ENCODE measurements around the gene TERF2IP.

The TERF2IP gene

DNA sequence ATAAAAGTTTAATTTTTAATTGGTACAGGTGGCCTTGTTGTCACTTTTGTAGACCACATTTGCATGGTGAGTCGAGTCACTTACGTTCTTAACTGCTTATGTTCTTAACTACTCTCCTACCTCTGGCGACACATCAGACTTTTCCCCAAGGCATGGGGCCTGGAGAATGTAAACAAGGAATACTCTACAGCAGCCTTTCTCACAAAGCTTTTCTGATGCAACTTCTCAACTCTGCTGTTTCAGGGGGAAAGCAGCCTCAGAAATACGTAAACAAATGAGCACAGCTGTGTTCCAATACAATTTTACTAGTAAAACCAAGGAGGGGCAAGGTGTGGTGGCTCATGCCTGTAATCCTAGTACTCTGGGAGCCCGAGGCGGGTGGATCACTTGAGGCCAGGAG is 7.0 kb upstream of the TERF2IP start:
- DNase-seq = no peak

DNA sequence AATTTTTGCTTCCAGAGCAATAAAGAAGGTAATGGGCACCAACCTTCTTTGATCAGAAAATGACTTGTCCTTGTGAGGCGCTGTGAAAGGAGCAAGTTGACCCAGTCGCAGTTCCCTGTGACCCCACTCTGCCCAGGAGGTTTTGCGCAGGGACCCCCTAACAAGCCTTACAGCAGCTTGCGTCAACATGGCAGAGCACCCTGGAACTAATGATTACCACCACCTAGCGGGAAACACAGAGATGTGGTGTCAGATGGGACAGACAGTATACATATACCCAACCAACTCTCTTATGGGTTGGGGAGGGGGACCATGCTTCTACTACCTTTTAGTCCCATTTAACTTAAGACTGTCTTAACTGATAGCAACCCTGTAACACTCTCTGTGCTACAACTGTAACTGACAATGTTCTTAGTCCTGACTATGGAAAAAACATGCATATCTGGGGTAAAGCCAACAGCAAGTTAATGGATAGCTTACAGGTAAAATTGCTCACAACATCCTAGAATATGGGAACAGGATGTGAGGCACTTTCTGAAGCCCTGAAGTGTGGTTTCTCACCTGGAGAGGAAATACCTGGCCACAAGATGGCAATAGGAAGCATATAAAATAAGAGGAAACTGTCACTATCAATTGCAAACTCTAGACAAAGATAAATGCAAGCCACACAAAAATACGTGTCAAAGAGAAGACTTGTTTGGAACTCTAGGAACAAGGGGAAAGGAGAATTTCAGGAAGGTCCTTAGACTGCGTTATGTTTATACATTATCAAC is 3.1 kb upstream of the TERF2IP start:
- DNase-seq = no peak

DNA sequence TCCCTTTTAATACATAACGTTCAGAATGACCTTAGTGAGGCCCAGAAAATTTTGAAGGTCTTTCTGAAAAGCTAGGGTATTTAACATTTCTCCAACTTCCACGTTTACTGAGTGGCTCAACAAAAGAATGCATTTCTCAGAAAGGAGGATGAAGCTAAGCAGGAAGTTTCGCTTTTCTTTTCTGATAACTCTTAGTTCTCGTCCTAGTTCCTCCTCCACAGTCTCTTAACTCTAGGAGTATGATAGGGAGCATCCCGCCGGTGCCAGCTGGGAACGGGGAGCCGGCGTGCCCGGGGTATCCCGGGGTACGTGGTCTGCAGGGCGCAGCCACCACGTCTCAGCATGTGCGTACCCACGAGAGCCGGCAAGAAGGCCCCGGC is 471 bp upstream of the TERF2IP start:
- no peak for DNase-seq

DNA sequence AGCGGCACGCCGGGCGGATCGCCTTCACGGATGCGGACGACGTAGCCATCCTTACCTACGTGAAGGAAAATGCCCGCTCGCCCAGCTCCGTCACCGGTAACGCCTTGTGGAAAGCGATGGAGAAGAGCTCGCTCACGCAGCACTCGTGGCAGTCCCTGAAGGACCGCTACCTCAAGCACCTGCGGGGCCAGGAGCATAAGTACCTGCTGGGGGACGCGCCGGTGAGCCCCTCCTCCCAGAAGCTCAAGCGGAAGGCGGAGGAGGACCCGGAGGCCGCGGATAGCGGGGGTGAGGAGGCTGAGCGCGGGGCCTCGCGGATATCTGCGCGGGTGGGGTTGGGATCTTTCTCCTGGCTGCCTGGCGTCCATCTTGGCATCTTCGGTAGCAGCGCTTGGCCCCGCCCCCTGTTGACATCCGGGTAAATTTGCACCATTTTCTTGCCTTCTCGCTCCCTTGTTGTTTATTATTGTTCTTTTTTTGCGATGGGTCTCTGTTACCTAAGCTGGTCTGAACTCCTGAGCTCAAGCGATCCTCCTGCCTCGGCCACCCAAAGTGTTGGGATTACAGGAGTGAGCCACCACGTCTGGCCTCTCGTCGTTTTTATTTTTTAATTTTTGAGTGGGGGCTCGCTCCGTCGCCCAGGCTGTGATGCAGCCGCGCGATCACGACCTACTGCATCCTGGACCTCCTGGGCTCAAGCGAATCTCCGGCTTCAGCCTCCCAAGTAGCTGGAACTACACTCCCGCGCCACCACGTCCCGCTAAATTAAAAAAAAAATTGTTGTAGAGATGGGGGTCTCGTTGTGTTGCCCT is 898 bp downstream of the TERF2IP start:
- peak; percentile 5 for DNase-seq

DNA sequence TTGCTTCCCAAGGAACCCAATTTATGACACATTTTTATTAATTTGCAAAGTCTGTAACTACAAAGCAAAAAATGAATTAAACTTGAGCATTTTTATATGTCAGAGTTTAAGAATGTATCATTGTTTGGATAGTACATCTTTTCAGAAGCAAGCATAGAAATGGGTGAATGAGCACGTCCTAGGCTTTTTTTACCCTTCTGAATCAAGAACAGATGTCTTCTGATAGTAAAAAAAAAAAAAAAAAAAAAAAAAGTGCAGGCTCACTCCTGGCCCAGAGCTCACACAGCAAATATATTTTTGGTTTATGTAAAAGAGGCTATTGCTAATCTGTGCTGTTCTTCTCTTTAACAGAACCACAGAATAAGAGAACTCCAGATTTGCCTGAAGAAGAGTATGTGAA is 6.3 kb downstream of the TERF2IP start:
- no peak for DNase-seq

DNA sequence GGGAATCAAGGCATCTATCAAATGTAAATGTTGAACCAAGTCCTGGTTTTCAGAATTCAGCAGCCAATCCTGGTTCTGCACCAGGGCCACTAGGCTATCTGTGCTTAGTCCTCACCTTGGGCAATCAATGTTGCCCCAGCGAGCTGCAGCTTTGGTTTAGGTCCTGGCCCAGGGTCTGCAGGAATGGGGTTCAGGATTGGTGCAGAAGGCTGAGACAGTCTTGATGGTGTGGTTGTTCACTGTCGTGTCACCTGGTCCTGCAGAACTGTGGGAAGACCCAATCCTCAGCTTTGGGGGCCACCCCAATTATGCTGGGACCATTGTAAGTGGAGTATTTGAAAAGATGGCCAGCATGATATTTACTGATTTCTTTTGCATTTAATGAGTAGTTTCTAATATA is 10.6 kb downstream of the TERF2IP start:
- DNase-seq = no peak

DNA sequence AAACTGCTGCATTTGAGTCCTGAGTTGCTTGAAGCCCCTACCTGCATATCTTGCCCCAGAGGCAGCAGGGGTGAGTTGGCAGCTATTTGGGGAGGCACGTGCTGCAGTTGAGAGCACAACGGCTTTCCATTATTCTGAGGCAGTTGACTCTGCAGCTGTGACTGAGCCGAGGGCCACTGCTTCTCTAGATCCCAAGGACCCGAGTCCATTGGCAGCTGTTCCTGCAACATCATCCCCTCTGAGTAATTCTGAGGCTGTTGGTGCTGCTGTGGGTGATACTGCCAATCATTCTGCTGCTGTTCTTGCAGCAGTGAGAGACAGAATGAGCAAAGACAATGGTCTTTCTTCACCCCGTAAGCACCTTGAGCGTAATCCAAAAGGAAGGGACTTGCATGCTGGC is 12.7 kb downstream of the TERF2IP start:
- no peak for DNase-seq

DNA sequence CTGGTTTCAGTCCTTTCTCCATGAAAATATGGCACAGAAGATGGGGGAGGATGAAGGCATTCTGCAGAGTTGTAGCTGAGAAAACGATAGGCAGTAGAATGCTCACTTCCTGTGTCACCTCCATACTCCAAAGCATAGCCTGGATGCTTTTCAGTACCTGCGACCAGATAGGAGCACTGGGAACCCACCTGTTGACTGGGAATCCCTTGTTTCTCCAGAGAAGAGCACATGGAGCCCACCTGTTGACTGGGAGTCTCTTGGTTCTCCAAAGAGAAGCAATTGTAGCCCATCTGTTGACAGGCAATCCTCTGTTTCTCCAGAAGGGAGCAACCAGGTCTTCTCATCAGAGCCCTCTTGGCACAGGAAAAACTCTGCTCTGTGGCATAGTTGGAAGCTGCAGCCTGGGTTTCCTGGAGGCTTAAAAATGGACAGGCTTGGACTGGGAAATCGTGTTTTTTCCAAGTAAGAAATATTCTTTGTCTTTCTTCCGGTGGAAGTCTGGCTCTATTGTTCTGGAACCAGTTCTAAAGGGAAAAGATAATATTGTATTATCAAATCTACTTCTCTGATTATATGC is 13.2 kb downstream of the TERF2IP start:
- no peak for DNase-seq

DNA sequence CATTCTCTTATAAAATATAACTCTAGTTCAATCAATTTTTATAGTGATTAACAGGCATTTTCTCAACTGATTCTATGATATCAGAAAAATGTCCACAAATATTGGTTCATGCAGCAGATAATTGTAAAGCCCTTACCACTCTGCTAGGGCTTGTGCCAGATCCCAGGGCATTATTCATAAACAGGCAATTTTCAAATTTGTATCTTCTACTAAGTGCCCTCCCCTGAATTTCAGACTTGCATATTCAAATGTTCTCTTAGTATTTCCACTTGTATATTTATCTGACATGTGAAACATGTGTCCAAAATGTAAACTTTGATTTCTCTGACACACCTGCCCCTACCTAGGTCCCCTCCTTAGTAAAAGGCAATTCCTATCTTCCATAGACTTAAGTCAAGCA is 19.9 kb downstream of the TERF2IP start:
- DNase-seq = no peak

DNA sequence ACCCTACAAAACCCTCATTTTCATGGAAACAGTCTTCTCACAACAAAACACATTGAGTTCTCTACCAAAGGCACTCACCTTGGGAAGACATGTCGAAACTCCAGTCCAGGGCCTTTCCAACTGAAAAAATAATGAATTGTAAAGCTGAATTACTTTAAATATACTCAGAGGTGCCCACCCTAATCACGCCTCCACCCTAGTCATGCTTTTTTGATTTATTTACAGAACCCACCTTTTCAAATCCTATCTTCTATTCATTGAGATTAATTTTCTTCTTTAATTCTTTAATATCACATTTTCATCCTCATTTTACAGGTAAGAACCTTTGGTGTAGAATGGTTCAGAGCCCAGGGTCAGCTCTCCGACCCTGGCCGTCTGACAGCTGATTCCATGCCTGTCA is 29.3 kb downstream of the TERF2IP start, which contains the start of gene CPHXL2:
Gene CPHXL2, minus strand, starts transcription at position 101 of the 400 bp plus-strand sequence. Its CDS starts 10 bp downstream, at position 91.
- DNase-seq = no peak

DNA sequence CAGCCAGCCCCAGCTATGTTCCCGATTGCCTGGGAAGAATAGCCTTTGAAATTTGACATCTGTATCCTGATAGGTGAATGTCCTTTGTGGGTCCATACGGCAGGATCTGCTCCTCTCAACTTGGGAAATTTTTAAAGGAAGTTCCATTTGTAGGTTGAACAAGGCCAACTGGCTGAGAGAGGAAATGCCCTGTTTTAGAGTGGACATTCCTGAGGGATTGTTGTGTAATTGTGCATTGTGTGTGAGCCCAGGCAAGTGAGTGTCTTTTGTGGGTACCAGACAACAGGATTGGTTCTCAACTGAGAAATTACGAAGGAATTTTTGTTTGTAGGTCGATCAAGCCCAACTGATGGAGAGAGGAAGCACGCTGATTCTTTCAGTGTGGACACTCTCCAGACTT is 31.8 kb downstream of the TERF2IP start:
- DNase-seq = no peak

DNA sequence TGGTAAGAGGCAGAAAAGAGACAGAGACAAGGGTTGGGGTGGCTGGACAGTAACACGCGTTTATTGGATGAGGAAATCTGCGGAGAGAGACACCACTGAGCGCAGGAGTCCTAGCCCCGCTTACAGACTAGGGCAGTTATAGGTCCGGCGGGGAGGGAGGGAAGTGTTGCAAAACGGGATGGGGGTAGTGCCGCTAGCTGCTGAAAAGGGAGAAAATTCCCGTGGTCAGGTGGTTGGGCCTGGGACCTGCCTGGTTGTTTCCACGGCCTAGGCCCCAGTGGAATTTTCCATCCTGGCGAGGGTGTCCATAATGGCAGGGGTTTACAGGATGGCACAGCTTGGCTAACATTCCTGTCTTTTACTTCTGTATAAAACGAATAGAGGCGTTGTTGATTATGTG is 34.7 kb downstream of the TERF2IP start:
- DNase-seq = no peak

DNA sequence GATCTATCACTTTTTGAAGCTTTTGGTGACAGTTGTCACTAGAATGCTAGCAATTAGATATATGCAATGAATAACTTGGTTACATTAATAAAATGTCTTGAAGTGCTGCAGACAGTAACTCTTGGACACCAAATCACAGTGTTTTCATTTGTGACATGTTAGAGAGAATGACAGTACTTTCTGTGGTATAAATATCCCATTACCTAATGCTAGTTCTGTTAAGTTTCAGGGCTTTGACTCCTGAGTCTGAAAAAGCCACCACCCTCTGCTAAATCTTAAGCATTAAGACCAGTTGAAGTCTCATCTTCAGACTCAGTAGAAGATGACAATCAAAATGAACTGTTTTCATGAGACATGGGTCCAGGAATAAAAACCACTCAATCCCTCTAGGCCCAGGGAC is 39.8 kb downstream of the TERF2IP start:
- DNase-seq = no peak

DNA sequence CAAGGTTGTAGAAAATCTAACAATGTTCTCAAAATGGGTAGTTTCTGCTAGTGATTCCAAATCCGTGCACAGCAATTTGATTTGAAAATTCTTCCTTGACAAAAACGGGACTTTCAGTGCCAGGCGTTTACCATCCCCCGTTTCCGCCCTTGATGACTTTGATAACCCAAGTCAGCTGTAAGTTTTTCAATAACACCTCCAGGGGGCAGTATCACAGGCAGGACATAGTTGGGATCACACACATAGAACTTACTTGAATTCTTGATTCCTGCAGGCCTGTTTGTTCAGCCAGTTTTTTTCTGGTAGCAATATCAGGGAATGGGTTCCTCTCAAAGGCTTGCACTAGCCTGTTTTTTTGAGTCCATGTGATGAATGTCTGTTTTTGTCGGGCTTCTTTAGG is 48.1 kb downstream of the TERF2IP start:
- no peak for DNase-seq

DNA sequence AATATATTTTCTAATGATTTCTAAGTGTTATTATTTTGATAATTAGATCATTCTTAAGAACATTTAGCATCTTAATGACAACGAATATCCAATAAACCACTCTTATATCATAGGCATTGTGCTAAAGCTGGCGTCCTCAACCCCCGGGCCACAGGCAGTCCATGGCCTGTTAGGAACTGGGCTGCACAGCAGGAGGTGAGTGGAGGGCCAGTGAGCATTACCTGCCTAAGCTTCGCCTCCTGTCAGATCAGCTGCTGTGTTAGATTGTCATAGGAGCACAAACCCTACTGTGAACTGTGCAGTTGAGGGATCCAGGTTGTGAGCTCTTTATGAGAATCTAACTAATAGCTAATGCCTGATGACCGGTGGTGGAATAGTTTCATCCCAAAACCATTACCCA is 50.0 kb downstream of the TERF2IP start:
- DNase-seq = no peak

DNA sequence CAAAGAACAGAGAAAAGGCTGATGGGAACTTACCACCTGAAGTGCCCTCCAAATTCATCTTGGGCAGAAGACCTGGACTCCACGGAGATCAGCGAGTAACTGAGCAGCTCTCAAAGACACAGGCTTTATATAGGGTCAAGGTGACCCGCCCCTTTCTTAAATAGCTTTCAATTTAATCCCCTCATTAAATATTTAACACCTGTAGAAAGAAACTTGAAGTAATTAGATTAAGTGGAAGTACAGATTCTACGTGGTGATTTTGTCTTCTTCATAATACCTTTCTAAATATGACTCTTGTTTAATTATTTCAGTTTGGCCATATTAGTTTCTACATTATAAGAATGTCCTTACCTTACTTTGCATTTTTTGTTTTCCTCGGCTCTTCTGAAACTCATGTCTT is 53.8 kb downstream of the TERF2IP start, which contains the start of gene DUXB:
Gene DUXB, minus strand, starts transcription at position 101 of the 400 bp plus-strand sequence. Its CDS starts 43 bp downstream, at position 58.
- DNase-seq = no peak

DNA sequence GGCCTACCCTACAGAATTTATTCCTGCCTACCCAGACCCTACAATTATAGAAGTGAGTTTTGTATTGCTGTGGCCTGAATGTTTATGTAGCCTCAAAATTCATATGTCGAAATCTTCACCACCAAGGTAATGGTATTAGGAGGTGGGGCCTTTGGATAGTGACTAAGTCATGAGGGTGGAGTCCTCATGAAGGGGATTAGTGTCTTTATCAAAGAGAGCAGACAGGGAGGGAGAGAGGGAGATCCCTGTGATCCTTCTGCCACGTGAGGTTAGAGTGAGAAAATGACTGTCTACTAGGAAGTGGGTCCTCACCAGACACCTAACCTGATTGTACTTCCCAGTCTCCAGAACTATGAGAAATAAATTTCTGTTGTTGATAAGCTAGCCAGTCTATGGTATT is 54.7 kb downstream of the TERF2IP start:
- DNase-seq = no peak

DNA sequence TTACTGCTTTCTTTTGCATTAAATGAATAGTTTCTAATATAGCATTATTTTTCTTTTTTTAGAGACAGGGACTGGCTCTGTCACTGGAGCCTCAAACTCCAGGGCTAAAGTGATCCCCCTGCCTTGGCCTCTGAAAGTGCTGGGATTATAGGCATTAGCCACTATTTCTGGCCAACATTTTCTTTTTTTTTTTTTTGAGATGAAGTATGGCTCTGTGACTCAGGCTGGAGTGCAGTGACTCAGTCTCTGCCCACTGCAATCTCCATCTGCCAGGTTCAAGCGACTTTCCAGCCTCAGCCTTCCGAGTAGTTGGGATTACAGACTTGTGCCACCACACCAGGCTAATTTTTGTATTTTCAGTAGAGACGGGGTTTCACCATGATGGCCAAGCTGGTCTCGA is 55.7 kb downstream of the TERF2IP start:
- DNase-seq = no peak

Measured in NCI-H446 treated with DMSO at 0.1 percent for 48 hours (cell line).